Measurements from ENCODE around the gene FNBP1. TPM values are rescaled to one million over a fixed set of nuclear protein-coding genes. Genes with fewer than 3 reads are reported as not detected.

FNBP1 gene
- total and polyA plus RNA-seq, 9 donors = 15.0 to 28.4 (median 18.2) TPM

DNA sequence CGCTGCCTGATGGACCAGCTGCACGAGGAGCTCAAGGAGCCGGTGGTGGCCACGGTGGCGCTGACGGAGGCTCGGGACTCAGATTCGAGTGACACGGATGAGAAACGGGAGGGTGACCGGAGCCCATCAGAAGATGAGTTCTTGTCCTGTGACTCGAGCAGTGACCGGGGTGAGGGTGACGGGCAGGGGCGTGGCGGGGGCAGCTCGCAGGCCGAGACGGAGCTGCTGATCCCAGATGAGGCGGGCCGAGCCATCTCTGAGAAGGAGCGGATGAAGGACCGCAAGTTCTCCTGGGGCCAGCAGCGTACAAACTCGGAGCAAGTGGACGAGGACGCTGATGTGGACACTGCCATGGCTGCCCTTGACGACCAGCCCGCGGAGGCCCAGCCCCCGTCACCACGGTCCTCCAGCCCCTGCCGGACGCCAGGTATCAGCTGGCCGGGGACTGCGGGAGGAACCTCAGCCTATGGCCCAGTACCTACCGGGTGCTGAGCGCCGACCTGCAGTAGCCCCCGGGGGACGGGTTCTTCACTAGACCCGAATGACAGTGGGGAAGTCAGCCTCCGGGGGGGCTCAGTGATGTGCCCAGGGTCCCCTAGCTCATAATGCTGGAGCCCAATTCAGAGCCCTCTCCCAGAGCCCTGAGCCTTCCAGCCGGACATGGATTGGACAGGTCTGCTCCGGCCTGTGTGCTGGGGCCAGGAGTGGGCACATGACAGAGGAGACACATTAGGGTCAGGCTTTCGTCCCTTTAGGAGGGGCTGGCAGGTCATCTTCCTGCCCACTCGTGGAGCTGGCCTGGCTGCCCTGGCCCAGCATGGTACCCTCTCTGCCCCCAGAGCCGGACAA is 174.7 kb downstream of the FNBP1 start:
- 87% methylated on average over 48 of the region's 48 CpGs for WGBS (ENCODE audit: insufficient coverage)
- Histone ChIP-seq H3K36me3 (ENCODE audit: control insufficient read depth, insufficient read depth, low read length) (peaks cover 39% of the 10 kb centered on the region), H3K4me3 (ENCODE audit: low read length) (no peak overlapping the region), H3K27me3 (ENCODE audit: control insufficient read depth, insufficient read depth, low read length) (no peaks in the 10 kb centered on the region), H3K27ac (ENCODE audit: low read length) (no peak overlapping the region), H3K9me3 (replicated peaks; ENCODE audit: control insufficient read depth, low read depth, low read length) (no peaks in the 10 kb centered on the region), H3K4me1 (ENCODE audit: control insufficient read depth, insufficient read depth, low read length) (peaks cover 7% of the 10 kb centered on the region)
- no peak for DNase-seq

DNA sequence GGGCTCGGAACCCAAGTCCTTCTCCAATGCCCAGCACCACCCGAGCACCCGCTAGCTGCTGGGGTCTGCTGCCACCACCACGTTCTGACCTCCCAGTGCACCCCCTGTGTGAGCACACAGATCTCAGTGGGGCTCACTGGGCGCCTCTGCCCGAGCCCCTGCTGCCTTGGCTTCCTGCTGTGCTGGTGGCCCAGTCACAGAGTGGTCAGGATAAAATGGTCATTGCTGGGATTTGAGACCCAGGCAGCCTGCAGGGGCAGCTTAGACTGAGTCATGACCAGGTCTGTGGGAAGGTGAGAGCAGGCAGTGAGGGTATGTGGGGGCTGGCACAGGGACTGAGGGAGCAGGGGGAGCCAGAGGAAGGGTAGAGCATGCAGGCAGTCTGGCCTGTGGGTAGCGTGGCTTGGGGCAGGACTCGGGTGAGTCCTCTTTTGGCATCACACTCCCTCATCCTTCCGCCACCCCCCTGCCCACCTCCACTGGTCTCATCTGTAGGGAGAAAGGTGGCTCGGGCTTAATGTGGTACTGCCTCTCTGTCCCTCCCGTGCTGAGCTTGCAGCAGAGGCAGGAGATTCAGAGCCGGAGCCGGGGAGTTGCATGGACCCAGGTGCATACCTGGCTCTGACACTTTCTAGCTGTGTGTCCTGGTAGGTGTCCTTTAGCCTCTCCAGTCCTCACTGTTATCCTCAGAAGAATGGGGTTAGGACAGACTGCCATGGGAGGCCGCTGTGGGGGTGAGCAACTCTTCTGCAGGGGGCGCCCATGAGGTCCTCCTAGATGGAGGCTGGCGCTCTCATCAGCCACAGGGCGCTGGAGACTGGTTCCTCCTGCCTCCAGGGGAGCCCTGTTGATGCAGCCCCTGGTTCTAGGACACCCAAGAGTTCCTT is 175.6 kb downstream of the FNBP1 start:
- 73% methylated on average over 12 of the region's 17 CpGs for WGBS (ENCODE audit: insufficient coverage)
- no peak for DNase-seq
- no peak overlapping the region for H3K4me3 ChIP-seq (ENCODE audit: low read length)
- H3K4me1 ChIP-seq (ENCODE audit: control insufficient read depth, insufficient read depth, low read length) = peaks cover 7% of the 10 kb centered on the region
- H3K9me3 ChIP-seq (replicated peaks; ENCODE audit: control insufficient read depth, low read depth, low read length) = no peaks in the 10 kb centered on the region
- H3K27ac ChIP-seq (ENCODE audit: low read length) = no peak overlapping the region
- peaks cover 45% of the 10 kb centered on the region for H3K36me3 ChIP-seq (ENCODE audit: control insufficient read depth, insufficient read depth, low read length)
- no peaks in the 10 kb centered on the region for H3K27me3 ChIP-seq (ENCODE audit: control insufficient read depth, insufficient read depth, low read length)

DNA sequence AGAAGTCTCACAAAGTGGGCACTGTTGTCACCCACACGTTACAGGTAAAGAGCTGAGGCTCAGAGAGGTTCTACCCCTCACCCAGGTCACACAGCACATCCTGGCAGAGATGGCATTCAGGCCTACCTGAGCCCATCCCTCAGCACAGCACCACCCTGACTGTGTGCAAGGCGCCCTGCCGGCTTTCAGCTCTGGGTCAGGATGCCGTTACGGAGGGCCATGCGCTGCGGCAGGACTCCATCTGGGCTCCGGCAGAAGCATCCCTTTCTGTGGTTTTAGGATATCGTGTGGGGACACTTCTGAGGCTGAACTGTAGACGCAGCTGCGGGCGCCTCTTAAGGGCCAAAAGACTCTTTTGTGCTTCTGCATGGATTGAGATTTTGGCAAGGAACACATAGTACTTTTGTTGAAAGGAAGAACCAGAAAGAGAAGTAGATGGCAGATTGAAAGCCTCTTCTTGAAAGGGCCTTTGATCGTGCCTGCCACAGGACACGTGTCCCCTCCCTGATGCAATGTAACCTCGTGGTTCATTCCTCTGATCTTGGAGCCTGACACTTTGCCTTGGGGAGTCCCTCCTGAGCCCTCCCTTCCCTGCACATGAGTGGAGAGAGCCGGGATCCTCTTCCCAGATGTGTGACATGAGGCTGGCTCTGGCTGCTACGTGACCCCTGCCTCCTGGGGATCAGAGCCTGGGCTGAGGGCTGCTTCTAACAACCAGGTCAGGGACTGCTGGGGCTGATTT is 176.4 kb downstream of the FNBP1 start:
- Histone ChIP-seq H3K9me3 (replicated peaks; ENCODE audit: control insufficient read depth, low read depth, low read length) (no peaks in the 10 kb centered on the region), H3K36me3 (ENCODE audit: control insufficient read depth, insufficient read depth, low read length) (peaks cover 52% of the 10 kb centered on the region), H3K27ac (ENCODE audit: low read length) (no peak overlapping the region), H3K4me3 (ENCODE audit: low read length) (no peak overlapping the region), H3K4me1 (ENCODE audit: control insufficient read depth, insufficient read depth, low read length) (peaks cover 7% of the 10 kb centered on the region), H3K27me3 (ENCODE audit: control insufficient read depth, insufficient read depth, low read length) (no peaks in the 10 kb centered on the region)
- 44% methylated on average over 16 of the region's 17 CpGs for WGBS (ENCODE audit: insufficient coverage)
- peak; percentile 58 for DNase-seq

DNA sequence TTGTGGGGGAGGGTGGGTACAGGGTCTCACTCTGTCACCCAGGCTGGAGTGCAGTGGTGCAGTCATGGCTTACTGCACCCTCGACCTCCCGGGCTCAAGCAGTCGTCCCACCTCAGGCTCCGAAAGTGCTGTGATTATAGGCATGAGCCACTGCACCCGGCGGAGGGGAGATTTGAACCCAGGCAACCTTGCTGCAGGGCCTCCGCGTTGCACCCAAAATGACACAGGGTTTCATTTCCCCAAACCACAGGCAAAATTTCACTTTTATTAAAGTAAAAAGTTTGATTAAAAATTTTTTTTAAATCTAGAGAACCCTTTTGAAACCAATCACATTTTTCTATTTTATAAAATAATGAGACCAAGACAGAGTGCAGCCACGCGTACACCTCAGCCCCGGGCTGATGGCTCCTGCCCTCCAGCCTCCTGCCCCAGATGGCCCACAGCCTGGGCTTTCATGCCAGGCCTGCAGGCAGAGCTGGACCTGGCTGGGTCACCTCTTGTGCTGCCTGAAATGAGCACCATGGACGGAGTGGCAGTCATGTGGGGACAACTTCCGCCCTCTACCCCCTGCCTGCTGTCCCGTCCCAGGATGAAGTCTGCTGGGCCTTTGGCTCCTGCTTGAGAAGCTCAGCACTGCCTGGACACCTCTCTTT is 177.2 kb downstream of the FNBP1 start:
- H3K36me3 ChIP-seq (ENCODE audit: control insufficient read depth, insufficient read depth, low read length) = peaks cover 60% of the 10 kb centered on the region
- DNase-seq = no peak
- H3K9me3 ChIP-seq (replicated peaks; ENCODE audit: control insufficient read depth, low read depth, low read length) = no peaks in the 10 kb centered on the region
- H3K4me1 ChIP-seq (ENCODE audit: control insufficient read depth, insufficient read depth, low read length) = peaks cover 7% of the 10 kb centered on the region
- H3K27ac ChIP-seq (ENCODE audit: low read length) = no peak overlapping the region
- 82% methylated on average over 8 of the region's 14 CpGs for WGBS (ENCODE audit: insufficient coverage)
- no peak overlapping the region for H3K4me3 ChIP-seq (ENCODE audit: low read length)
- no peaks in the 10 kb centered on the region for H3K27me3 ChIP-seq (ENCODE audit: control insufficient read depth, insufficient read depth, low read length)

DNA sequence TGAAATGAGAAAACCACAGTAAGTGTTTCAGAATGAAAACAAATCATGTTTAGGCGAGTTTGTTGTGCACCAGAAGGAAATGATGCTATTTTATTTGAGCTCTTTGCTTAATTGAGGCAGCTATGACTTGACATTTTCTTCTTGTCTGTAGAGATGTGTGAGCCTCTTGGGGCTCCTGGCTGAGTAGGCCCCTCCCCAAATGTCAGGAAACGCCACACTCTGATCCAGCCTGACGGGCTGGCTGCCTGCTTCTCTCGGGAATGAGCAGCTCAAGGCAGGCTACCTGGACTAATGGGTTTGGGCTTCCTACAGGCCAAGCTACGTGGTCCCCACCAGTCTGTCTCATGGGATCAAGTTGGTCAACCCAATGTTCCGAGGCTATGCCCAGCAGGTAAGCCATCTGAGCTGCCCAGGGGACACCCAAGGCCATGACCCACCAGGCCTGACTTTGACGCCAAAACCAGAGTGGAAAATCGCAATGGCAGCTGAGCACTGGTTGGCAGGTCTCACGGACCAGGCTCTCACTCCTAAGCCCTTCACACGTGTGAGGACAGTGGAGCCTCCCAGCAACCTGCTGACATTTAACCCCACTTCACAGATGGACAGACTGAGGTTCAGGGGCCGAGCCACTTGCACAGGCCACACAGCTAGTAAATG is 177.9 kb downstream of the FNBP1 start:
- no peak overlapping the region for H3K27ac ChIP-seq (ENCODE audit: low read length)
- no peak for DNase-seq
- H3K27me3 ChIP-seq (ENCODE audit: control insufficient read depth, insufficient read depth, low read length) = no peaks in the 10 kb centered on the region
- WGBS (ENCODE audit: insufficient coverage) = 49% methylated on average over 10 of the region's 11 CpGs
- peaks cover 7% of the 10 kb centered on the region for H3K4me1 ChIP-seq (ENCODE audit: control insufficient read depth, insufficient read depth, low read length)
- H3K4me3 ChIP-seq (ENCODE audit: low read length) = no peak overlapping the region
- H3K9me3 ChIP-seq (replicated peaks; ENCODE audit: control insufficient read depth, low read depth, low read length) = no peaks in the 10 kb centered on the region
- H3K36me3 ChIP-seq (ENCODE audit: control insufficient read depth, insufficient read depth, low read length) = peaks cover 65% of the 10 kb centered on the region

DNA sequence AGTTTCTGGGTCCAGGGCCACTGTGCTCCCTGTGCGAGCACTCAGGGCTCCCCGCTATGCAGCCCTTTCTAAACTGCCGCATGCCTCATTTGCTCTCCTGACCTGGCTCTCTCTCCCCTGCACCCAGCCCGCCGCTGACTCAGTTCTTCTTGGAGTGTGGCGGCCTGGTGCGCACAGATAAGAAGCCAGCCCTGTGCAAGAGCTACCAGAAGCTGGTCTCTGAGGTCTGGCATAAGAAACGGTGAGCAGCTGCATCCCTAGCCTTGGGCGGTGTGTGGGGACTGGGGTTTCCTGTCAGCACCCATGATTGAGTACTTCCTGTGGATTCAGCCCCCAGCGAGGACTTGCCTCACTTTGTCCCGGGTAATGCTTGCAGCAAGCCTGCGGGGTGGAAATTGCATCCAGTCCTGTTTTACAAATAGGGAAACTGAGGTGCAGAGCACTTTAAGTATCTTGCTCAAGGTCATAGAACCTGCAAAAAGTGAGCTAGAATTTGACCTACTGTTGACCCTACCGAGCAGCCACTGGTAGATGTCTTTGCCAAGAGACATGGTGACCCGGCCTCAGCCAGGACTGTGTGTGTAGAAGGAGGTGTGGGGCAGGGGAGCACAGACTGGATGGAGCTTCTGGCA is 179.8 kb downstream of the FNBP1 start:
- H3K27ac ChIP-seq (ENCODE audit: low read length) = no peak overlapping the region
- H3K9me3 ChIP-seq (replicated peaks; ENCODE audit: control insufficient read depth, low read depth, low read length) = no peaks in the 10 kb centered on the region
- no peak for DNase-seq
- 45% methylated on average over 13 of the region's 14 CpGs for WGBS (ENCODE audit: insufficient coverage)
- H3K4me1 ChIP-seq (ENCODE audit: control insufficient read depth, insufficient read depth, low read length) = peaks cover 7% of the 10 kb centered on the region
- no peak overlapping the region for H3K4me3 ChIP-seq (ENCODE audit: low read length)
- H3K36me3 ChIP-seq (ENCODE audit: control insufficient read depth, insufficient read depth, low read length) = peaks cover 61% of the 10 kb centered on the region
- no peaks in the 10 kb centered on the region for H3K27me3 ChIP-seq (ENCODE audit: control insufficient read depth, insufficient read depth, low read length)

DNA sequence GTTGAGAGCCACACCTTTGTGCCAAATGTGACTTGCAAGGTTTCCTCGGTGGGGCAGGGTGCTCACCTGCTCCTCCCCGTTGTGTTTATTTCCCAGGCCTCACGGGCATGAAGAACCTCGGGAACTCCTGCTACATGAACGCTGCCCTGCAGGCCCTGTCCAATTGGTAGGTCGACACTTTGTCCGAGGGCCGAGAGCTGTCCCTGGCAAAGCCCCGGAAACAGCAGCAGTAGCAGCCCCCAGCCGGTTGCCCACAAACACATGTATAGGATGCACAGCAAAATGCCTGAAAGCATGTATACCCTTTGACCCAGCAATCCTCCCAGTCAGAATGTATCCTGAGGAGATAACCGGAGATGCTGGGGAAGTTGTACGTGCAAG is 181.6 kb downstream of the FNBP1 start:
- 81% methylated on average over 10 of the region's 12 CpGs for WGBS (ENCODE audit: insufficient coverage)
- no peaks in the 10 kb centered on the region for H3K4me1 ChIP-seq (ENCODE audit: control insufficient read depth, insufficient read depth, low read length)
- peaks cover 68% of the 10 kb centered on the region for H3K36me3 ChIP-seq (ENCODE audit: control insufficient read depth, insufficient read depth, low read length)

DNA sequence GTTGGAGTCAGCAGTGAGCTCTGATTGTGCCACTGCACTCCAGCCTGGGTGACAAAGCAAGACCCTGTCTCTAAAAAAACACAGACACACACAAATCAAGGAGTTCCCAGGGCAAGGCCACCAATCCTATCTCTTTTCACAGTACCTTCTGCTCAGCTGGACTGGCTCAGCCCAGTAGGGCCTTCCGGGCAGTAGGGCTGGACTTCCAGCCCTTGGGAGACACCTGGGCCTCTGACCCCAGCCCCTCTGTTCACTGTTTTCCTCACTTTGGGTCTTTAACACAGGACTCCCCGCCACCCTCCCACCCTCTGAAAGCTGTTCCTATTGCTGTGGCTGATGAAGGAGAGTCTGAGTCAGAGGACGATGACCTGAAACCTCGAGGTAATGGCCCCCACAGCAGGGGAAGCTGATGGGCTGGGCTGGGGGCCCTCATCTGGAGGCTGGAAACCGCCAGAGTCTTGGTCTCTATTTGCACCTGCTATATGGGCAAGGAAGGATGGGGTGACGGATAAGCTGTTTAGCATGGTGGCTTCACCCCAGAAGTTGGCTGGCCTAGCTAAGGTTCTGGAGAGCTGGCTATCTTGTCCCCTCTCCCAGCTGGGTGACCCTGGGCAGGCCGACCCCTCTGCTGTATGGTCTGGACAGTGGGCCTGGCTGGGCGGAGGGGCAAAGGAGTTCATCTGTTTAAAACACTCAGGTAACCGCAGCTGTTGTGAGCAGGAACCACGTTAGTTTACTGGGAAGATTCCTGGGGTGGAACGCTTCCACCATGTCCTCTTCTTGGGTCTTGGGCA is 182.1 kb downstream of the FNBP1 start:
- WGBS (ENCODE audit: insufficient coverage) = 70% methylated on average over 10 of the region's 11 CpGs
- no peaks in the 10 kb centered on the region for H3K27me3 ChIP-seq (ENCODE audit: control insufficient read depth, insufficient read depth, low read length)
- no peak overlapping the region for H3K27ac ChIP-seq (ENCODE audit: low read length)
- no peak for DNase-seq
- H3K36me3 ChIP-seq (ENCODE audit: control insufficient read depth, insufficient read depth, low read length) = peaks cover 67% of the 10 kb centered on the region
- no peak overlapping the region for H3K4me3 ChIP-seq (ENCODE audit: low read length)
- no peaks in the 10 kb centered on the region for H3K4me1 ChIP-seq (ENCODE audit: control insufficient read depth, insufficient read depth, low read length)
- H3K9me3 ChIP-seq (replicated peaks; ENCODE audit: control insufficient read depth, low read depth, low read length) = no peaks in the 10 kb centered on the region

More for the DNA sequence above, 181.6 kb downstream of the FNBP1 start:
- Histone ChIP-seq H3K27ac (ENCODE audit: low read length) (no peak overlapping the region), H3K9me3 (replicated peaks; ENCODE audit: control insufficient read depth, low read depth, low read length) (no peaks in the 10 kb centered on the region), H3K4me3 (ENCODE audit: low read length) (no peak overlapping the region), H3K27me3 (ENCODE audit: control insufficient read depth, insufficient read depth, low read length) (no peaks in the 10 kb centered on the region)
- no peak for DNase-seq
